Measurements from ENCODE around the gene SH3GL1. TPM values are rescaled to one million over a fixed set of nuclear protein-coding genes. Genes with fewer than 3 reads are reported as not detected.
"Not testable (repeated sequence)": the region's sequence is repeated elsewhere in the genome, so short reads cannot be mapped to it uniquely, and the experiment has no call there.

SH3GL1 gene
- total and polyA plus RNA-seq, 2 donors = 15.4 to 40.6 TPM

DNA sequence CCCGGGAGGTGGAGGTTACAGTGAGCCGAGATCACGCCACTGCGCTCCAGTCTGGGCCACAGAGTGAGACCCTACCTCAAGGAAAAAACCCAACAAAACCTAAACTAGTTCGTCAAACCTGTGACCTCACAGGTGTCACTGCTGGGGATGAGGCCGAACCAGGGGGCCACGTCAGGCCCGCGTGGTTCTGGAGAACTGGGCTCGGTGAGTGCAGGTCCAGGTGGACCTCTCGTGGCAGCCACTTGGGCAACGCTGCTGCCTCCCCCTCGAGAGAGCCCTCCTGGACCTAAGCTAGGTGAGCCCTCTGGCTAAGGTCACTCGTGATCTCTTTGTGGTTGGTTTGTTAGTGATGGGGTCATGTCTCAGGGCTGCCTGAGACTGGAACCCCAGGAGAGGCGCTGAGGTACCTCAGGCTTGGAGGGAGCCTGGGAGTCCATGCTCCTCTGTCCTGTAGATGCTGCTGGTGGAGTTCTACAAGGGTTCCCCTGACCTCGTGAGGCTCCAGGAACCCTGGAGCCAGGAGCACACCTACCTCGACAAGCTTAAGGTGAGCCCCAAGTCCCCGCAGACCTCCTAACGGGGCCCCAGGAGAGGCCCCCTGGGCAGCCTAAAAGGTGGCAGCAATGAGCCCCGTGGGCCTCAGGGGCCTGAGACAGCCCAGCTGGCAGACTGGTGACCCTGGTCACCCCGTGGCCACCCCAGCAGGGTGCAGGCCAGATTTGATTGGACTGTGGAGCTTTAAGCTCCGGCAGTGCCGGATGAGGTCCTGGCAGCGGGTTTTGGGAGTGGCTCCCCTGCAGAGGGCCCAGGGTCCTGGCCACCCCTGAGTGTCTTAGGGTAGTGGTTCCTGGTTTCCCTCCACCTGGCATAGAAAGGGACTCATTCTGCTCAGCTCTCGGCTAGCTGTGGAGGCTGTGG lies 41.4 kb downstream of the SH3GL1 start:
- Histone ChIP-seq H3K9me3 (ENCODE audit: control insufficient read depth in 2 of 2, insufficient read depth in 1 of 2, low read length in 1 of 2) (no peaks in the 10 kb centered on the region), H3K4me3 (ENCODE audit: low read length in 2 of 2) (no peak overlapping the region), H3K36me3 (ENCODE audit: control insufficient read depth in 2 of 2, insufficient read depth in 2 of 2, low read length in 1 of 2) (peaks cover 60 to 71% of the 10 kb centered on the region in 2 donors), H3K27me3 (ENCODE audit: control insufficient read depth in 2 of 2, insufficient read depth in 1 of 2, low read length in 1 of 2) (no peaks in the 10 kb centered on the region), H3K27ac (ENCODE audit: low read depth in 1 of 2, low read length in 1 of 2) (no peak overlapping the region), H3K4me1 (ENCODE audit: control insufficient read depth in 2 of 2, insufficient read depth in 2 of 2, low read length in 2 of 2) (no peaks in the 10 kb centered on the region)
- WGBS = 98% methylated on average over 25 of the region's 25 CpGs
- DNase-seq (ENCODE audit: low read depth in 6 of 9, low spot score in 9 of 9) = no peak

DNA sequence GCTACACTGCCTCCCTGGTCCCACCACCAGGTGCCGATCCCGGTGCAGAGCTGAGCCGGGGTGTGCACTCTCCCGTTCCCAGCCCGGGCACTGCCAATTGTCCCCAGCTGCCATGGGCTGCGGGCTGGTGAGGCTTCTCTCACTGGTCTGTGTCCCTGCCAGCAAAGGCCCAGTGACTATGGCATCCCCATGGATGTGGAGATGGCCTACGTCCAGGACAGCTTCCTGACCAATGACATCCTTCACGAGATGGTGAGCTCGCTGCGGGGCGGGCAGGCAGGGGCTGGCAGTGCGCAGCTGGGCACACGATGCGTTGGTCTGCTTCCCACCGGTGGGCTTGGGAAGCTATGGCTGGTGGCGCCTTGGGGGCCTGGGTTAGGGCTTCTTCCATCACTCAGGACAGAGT lies 42.4 kb downstream of the SH3GL1 start:
- no peak overlapping the region for H3K4me3 ChIP-seq (ENCODE audit: low read length in 2 of 2)
- H3K36me3 ChIP-seq (ENCODE audit: control insufficient read depth in 2 of 2, insufficient read depth in 2 of 2, low read length in 1 of 2) = peaks cover 51 to 65% of the 10 kb centered on the region in 2 donors
- no peak for DNase-seq (ENCODE audit: low read depth in 6 of 9, low spot score in 9 of 9)
- H3K4me1 ChIP-seq (ENCODE audit: control insufficient read depth in 2 of 2, insufficient read depth in 2 of 2, low read length in 2 of 2) = no peaks in the 10 kb centered on the region
- WGBS = 98% methylated on average over 16 of the region's 16 CpGs
- no peaks in the 10 kb centered on the region for H3K27me3 ChIP-seq (ENCODE audit: control insufficient read depth in 2 of 2, insufficient read depth in 1 of 2, low read length in 1 of 2)
- H3K9me3 ChIP-seq (ENCODE audit: control insufficient read depth in 2 of 2, insufficient read depth in 1 of 2, low read length in 1 of 2) = no peaks in the 10 kb centered on the region
- no peak overlapping the region for H3K27ac ChIP-seq (ENCODE audit: low read depth in 1 of 2, low read length in 1 of 2)

DNA sequence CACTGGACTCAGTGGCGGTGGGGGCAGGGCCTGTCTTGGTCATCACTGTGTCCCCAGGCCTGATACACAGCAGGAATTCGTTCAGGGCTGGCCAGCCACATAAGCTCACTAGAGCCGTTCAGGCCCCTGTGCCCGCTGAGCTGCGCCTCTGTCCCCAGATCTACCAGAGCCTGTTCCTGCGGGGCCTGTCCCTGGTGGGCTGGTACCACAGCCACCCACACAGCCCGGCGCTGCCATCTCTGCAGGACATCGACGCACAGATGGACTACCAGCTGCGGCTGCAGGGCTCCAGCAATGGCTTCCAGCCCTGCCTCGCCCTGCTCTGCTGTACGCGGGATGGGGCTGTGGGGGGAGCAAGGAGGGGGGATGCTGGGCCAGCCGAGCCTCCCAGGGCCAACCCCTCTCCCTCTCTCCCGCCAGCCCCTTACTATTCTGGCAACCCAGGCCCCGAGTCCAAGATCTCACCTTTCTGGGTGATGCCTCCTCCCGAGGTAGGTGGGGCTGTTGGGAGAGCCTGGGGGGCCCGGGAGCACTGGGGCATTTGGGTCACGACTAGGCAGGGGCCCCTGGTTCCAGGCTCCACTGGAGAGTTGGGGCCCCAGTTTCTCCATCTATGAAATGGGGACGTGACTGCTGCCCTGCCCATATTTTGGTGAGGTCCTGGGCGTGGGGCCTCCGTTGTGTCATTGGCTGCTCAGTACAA lies 43.1 kb downstream of the SH3GL1 start:
- H3K9me3 ChIP-seq (ENCODE audit: control insufficient read depth in 2 of 2, insufficient read depth in 1 of 2, low read length in 1 of 2) = no peaks in the 10 kb centered on the region
- no peaks in the 10 kb centered on the region for H3K4me1 ChIP-seq (ENCODE audit: control insufficient read depth in 2 of 2, insufficient read depth in 2 of 2, low read length in 2 of 2)
- H3K4me3 ChIP-seq (ENCODE audit: low read length in 2 of 2) = no peak overlapping the region
- peaks cover 44 to 58% of the 10 kb centered on the region in 2 donors for H3K36me3 ChIP-seq (ENCODE audit: control insufficient read depth in 2 of 2, insufficient read depth in 2 of 2, low read length in 1 of 2)
- DNase-seq (ENCODE audit: low read depth in 6 of 9, low spot score in 9 of 9) = no peak
- H3K27ac ChIP-seq (ENCODE audit: low read depth in 1 of 2, low read length in 1 of 2) = no peak overlapping the region
- no peaks in the 10 kb centered on the region for H3K27me3 ChIP-seq (ENCODE audit: control insufficient read depth in 2 of 2, insufficient read depth in 1 of 2, low read length in 1 of 2)
- WGBS = 95% methylated on average over 23 of the region's 23 CpGs

DNA sequence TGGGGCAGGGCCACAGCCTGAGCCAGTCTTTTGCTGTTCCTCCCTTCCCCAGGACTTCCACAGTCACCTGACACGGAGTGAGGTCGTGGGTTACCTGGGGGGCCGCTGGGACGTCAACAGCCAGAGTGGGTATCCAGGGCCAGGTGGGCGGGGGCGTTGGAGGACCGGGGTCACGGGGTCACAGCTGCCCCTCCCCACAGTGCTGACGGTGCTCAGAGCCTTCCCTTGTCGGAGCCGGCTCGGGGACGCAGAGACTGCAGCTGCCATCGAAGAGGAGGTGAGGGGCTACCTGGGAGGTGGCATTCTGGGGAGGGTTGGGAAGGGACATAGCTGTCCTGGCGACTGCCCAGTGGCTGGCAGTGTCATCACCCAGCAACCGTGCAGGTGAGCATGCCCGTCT lies 45.5 kb downstream of the SH3GL1 start:
- H3K27ac ChIP-seq (ENCODE audit: low read depth in 1 of 2, low read length in 1 of 2) = no peak overlapping the region
- H3K4me3 ChIP-seq (ENCODE audit: low read length in 2 of 2) = no peak overlapping the region
- 96% methylated on average over 17 of the region's 17 CpGs for WGBS
- no peak for DNase-seq (ENCODE audit: low read depth in 6 of 9, low spot score in 9 of 9)
- H3K9me3 ChIP-seq (ENCODE audit: control insufficient read depth in 2 of 2, insufficient read depth in 1 of 2, low read length in 1 of 2) = no peaks in the 10 kb centered on the region
- H3K36me3 ChIP-seq (ENCODE audit: control insufficient read depth in 2 of 2, insufficient read depth in 2 of 2, low read length in 1 of 2) = peaks cover 24 to 38% of the 10 kb centered on the region in 2 donors
- no peaks in the 10 kb centered on the region for H3K4me1 ChIP-seq (ENCODE audit: control insufficient read depth in 2 of 2, insufficient read depth in 2 of 2, low read length in 2 of 2)
- H3K27me3 ChIP-seq (ENCODE audit: control insufficient read depth in 2 of 2, insufficient read depth in 1 of 2, low read length in 1 of 2) = no peaks in the 10 kb centered on the region

DNA sequence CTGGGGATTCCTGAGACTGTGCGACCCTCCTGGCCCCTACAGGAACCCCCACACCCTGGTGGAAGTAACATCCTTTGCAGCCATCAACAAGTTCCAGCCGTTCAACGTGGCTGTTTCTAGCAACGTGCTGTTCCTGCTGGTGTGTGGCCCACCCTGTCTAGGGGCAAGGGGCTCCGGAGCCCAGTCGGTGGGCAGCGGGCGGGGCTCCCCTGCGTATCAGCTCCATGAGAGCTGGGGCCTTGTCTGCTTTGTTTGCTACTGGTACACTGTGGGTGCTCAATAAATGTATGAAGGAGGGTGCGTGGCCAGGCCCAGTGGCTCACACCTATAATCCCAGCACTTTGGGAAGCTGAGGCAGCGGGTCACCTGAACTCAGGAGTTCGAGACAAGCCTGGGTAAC lies 46.1 kb downstream of the SH3GL1 start:
- Histone ChIP-seq H3K4me1 (ENCODE audit: control insufficient read depth in 2 of 2, insufficient read depth in 2 of 2, low read length in 2 of 2) (no peaks in the 10 kb centered on the region), H3K27me3 (ENCODE audit: control insufficient read depth in 2 of 2, insufficient read depth in 1 of 2, low read length in 1 of 2) (no peaks in the 10 kb centered on the region), H3K4me3 (ENCODE audit: low read length in 2 of 2) (no peak overlapping the region), H3K36me3 (ENCODE audit: control insufficient read depth in 2 of 2, insufficient read depth in 2 of 2, low read length in 1 of 2) (peaks cover 21 to 33% of the 10 kb centered on the region in 2 donors), H3K9me3 (ENCODE audit: control insufficient read depth in 2 of 2, insufficient read depth in 1 of 2, low read length in 1 of 2) (no peaks in the 10 kb centered on the region), H3K27ac (ENCODE audit: low read depth in 1 of 2, low read length in 1 of 2) (no peak overlapping the region)
- 96% methylated on average over 12 of the region's 12 CpGs for WGBS
- DNase-seq (ENCODE audit: low read depth in 6 of 9, low spot score in 9 of 9) = no peak

DNA sequence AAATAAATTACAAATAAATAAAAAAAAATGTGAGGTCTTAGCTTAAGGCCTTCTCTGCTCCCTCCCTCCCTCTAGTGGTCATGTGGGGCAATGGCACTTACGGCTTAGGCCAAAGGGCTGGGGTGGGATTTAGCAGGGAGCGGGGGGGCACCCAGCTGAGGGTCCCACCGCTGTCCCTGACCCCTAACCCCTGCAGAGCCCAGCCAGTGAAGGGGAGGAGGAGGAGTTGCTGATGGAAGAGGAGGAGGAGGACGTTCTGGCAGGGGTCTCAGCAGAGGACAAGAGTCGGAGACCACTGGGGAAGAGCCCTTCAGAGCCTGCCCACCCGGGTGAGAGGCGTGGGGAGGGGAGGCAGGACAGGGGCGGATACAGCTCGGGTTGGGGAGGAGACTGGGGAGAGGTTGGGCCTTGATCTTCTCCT lies 47.6 kb downstream of the SH3GL1 start:
- 67% methylated on average over 9 of the region's 9 CpGs for WGBS
- peak in 6 of 9 donors; percentile 39 to 70 (median 54) for DNase-seq (ENCODE audit: low read depth in 6 of 9, low spot score in 9 of 9)
- Histone ChIP-seq H3K36me3 (ENCODE audit: control insufficient read depth in 2 of 2, insufficient read depth in 2 of 2, low read length in 1 of 2) (peaks cover 11 to 22% of the 10 kb centered on the region in 2 donors), H3K9me3 (ENCODE audit: control insufficient read depth in 2 of 2, insufficient read depth in 1 of 2, low read length in 1 of 2) (no peaks in the 10 kb centered on the region), H3K4me3 (ENCODE audit: low read length in 2 of 2) (no peak overlapping the region), H3K27ac (ENCODE audit: low read depth in 1 of 2, low read length in 1 of 2) (no peak overlapping the region), H3K27me3 (ENCODE audit: control insufficient read depth in 2 of 2, insufficient read depth in 1 of 2, low read length in 1 of 2) (no peaks in the 10 kb centered on the region), H3K4me1 (ENCODE audit: control insufficient read depth in 2 of 2, insufficient read depth in 2 of 2, low read length in 2 of 2) (no peaks in the 10 kb centered on the region)

DNA sequence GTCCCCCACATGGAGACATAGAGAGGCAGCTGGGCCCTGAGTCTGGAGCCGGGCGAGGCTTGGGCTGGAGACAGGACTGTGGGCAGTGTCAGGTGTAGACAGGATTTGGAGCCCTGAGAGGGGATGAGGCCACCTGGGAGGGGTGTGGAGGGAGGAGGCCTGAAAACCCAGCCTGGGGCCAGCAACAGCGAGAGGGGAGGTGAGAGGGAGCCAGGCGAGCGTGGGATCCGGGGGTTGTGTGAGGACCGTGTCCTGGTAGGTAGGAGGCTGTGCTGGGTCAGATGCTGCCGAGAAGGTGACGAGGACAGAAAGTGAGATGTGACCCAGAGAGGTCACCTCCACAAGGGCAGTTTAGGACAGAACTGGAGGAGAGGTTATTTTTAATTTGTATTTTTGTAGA lies 49.6 kb downstream of the SH3GL1 start:
- H3K27me3 ChIP-seq (ENCODE audit: control insufficient read depth in 2 of 2, insufficient read depth in 1 of 2, low read length in 1 of 2) = no peaks in the 10 kb centered on the region

DNA sequence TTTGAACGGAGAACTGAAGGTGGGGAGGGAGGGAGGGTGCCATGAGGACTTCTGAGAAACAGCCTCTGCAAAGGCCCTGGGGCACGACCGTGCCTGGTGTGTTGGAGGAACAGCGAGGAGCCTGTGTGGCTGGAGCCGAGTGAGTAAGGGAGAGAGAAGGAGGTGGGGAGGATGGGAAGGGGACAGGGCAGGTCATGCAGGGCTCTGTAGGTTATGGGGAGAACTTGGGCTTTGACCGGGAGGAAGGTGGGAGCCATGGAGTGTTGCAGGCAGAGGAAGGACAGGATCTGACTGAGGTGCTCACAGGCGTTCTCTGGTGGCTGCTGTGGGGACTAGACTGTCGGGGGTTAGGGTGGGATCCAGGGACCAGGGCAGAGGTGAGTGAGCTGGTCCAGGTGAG lies 50.2 kb downstream of the SH3GL1 start:
- no peak overlapping the region for H3K4me3 ChIP-seq (ENCODE audit: low read length in 2 of 2)
- WGBS = 96% methylated on average over 8 of the region's 8 CpGs
- H3K36me3 ChIP-seq (ENCODE audit: control insufficient read depth in 2 of 2, insufficient read depth in 2 of 2, low read length in 1 of 2) = peaks cover 9 to 22% of the 10 kb centered on the region in 2 donors
- no peaks in the 10 kb centered on the region for H3K27me3 ChIP-seq (ENCODE audit: control insufficient read depth in 2 of 2, insufficient read depth in 1 of 2, low read length in 1 of 2)
- H3K9me3 ChIP-seq (ENCODE audit: control insufficient read depth in 2 of 2, insufficient read depth in 1 of 2, low read length in 1 of 2) = no peaks in the 10 kb centered on the region
- H3K27ac ChIP-seq (ENCODE audit: low read depth in 1 of 2, low read length in 1 of 2) = no peak overlapping the region
- H3K4me1 ChIP-seq (ENCODE audit: control insufficient read depth in 2 of 2, insufficient read depth in 2 of 2, low read length in 2 of 2) = no peaks in the 10 kb centered on the region
- DNase-seq (ENCODE audit: low read depth in 6 of 9, low spot score in 9 of 9) = no peak

More for the DNA sequence above, 49.6 kb downstream of the SH3GL1 start:
- 99% methylated on average over 9 of the region's 9 CpGs for WGBS
- no peak for DNase-seq (ENCODE audit: low read depth in 6 of 9, low spot score in 9 of 9)
- peaks cover 9 to 18% of the 10 kb centered on the region in 2 donors for H3K36me3 ChIP-seq (ENCODE audit: control insufficient read depth in 2 of 2, insufficient read depth in 2 of 2, low read length in 1 of 2)
- H3K4me1 ChIP-seq (ENCODE audit: control insufficient read depth in 2 of 2, insufficient read depth in 2 of 2, low read length in 2 of 2) = no peaks in the 10 kb centered on the region
- no peaks in the 10 kb centered on the region for H3K9me3 ChIP-seq (ENCODE audit: control insufficient read depth in 2 of 2, insufficient read depth in 1 of 2, low read length in 1 of 2)
- H3K4me3 ChIP-seq (ENCODE audit: low read length in 2 of 2) = no peak overlapping the region
- H3K27ac ChIP-seq (ENCODE audit: low read depth in 1 of 2, low read length in 1 of 2) = no peak overlapping the region

DNA sequence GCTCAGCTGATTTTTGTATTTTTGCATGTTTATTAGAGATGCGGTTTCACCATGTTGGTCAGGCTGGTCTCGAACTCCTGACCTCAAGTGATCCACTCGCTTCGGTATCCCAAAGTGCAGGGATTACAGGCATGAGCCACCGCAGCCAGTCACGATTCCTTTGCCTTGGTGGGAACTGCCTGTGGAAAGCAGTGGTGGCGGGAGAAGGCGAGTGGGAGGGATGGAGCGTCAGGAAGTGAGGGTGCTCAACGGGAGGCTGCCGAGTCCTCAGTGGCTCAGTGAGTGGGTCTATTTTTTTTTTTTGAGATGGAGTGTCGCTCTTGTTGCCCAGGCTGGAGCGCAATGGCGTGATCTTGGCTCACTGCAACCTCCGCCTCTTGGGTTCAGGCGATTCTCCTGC lies 51.1 kb downstream of the SH3GL1 start:
- not testable (repeated sequence) for H3K9me3 ChIP-seq (ENCODE audit: control insufficient read depth in 2 of 2, insufficient read depth in 1 of 2, low read length in 1 of 2); H3K4me3 ChIP-seq (ENCODE audit: low read length in 2 of 2); H3K4me1 ChIP-seq (ENCODE audit: control insufficient read depth in 2 of 2, insufficient read depth in 2 of 2, low read length in 2 of 2); DNase-seq (ENCODE audit: low read depth in 6 of 9, low spot score in 9 of 9); H3K27me3 ChIP-seq (ENCODE audit: control insufficient read depth in 2 of 2, insufficient read depth in 1 of 2, low read length in 1 of 2); H3K27ac ChIP-seq (ENCODE audit: low read depth in 1 of 2, low read length in 1 of 2)
- 96% methylated on average over 16 of the region's 16 CpGs for WGBS
- H3K36me3 ChIP-seq (ENCODE audit: control insufficient read depth in 2 of 2, insufficient read depth in 2 of 2, low read length in 1 of 2) = peaks cover 9 to 20% of the 10 kb centered on the region in 2 donors
